Measurements from ENCODE around the gene PPP6C.

PPP6C gene

DNA sequence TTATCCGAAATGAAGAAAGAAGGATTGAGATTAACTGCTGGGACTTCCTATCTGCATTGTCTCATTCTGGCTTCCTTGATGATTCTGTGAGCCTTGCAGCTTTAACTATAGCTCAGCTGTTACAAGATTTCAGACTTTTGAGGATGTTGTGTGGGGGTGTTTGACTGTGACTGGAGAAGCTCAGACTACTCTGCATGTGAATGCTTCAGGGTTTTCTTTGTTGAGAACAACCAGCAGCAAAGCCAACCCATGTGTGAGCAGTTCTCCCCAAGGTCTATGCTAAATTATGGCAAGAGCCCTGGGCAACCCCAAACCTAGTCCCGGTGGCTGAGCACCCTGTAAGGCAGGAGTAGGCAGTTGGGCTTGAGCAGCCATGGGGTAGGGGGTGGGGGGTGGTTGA is 37.9 kb downstream of the PPP6C start:
- Histone ChIP-seq H3K36me3 (ENCODE audit: insufficient read depth, low read length) (peaks cover 59% of the 10 kb centered on the region), H3K9me2 (ENCODE audit: low read depth, low read length) (no peaks in the 10 kb centered on the region), H3F3A (ENCODE audit: insufficient read depth, low read length) (no peaks in the 10 kb centered on the region), H3K27ac (ENCODE audit: low read depth, low read length, poor library complexity, severe bottlenecking) (no peak overlapping the region), H3K27me3 (ENCODE audit: insufficient read depth, low read length) (no peaks in the 10 kb centered on the region), H3K9ac (ENCODE audit: low read length) (no peak overlapping the region), H3K4me1 (ENCODE audit: insufficient read depth, low read length, severe bottlenecking) (peaks cover 4% of the 10 kb centered on the region), H3K4me3 (ENCODE audit: low read depth, low read length, poor library complexity, severe bottlenecking) (no peak overlapping the region), H3K4me2 (ENCODE audit: low read length) (no peak overlapping the region), H3K79me2 (ENCODE audit: insufficient read depth, low read length) (no peaks in the 10 kb centered on the region), H4K20me1 (ENCODE audit: insufficient read depth, low read length) (no peaks in the 10 kb centered on the region), H2AFZ (ENCODE audit: low read length) (no peak overlapping the region), H3K9me3 (ENCODE audit: low read length) (no peaks in the 10 kb centered on the region)
- TF ChIP-seq EZH2 (IDR thresholded peaks at IDR 0.05; ENCODE audit: borderline replicate concordance, low read length), result no peak
- TF ChIP-seq, protein P1, sequence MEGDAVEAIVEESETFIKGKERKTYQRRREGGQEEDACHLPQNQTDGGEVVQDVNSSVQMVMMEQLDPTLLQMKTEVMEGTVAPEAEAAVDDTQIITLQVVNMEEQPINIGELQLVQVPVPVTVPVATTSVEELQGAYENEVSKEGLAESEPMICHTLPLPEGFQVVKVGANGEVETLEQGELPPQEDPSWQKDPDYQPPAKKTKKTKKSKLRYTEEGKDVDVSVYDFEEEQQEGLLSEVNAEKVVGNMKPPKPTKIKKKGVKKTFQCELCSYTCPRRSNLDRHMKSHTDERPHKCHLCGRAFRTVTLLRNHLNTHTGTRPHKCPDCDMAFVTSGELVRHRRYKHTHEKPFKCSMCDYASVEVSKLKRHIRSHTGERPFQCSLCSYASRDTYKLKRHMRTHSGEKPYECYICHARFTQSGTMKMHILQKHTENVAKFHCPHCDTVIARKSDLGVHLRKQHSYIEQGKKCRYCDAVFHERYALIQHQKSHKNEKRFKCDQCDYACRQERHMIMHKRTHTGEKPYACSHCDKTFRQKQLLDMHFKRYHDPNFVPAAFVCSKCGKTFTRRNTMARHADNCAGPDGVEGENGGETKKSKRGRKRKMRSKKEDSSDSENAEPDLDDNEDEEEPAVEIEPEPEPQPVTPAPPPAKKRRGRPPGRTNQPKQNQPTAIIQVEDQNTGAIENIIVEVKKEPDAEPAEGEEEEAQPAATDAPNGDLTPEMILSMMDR (IDR thresholded peaks at IDR 0.05; ENCODE audit: low read length), result no peak

DNA sequence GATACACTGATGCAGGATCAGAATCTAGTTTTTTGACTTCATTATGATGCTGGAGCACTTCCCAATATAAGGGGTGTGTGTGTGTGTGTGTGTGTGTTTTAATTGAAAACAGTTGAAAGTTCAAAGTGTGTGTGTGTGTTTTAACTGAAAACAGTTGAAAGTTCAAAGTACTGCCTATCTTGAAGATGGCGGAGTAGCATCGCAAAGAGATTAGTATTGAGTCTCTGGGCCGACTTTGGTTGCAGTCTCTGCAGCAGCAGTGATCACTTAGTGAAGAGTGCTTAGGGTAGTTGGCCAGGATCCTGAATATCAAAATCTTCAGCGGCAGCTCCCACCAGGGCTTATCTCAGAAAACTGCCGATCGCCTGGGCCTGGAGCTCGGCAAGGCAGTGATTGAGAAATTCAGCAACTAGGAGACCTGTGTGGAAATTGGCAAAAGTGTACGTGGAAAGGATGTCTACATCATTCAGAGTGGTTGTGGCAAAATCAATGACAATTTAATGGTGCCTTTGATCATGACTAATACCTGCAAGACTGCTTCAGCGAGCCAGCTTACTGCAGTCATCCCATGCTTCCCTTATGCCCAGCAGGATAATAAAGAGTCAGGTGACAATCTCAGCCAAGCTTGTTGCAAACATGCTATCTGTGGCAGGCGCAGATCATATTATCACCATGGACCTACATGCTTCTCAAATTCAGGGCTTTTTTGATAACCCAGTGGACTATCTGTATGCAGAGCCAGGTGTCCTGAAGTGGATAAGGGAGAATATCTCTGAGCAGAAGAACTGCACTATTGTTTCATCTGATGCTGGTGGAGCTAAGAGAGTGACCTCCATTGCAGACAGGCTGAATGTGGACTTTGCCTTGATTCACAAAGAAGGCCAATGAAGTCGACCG is 39.0 kb downstream of the PPP6C start:
- H2AFZ ChIP-seq (ENCODE audit: low read length), result no peak overlapping the region
- no peak overlapping the region for H3K4me3 ChIP-seq (ENCODE audit: low read depth, low read length, poor library complexity, severe bottlenecking)
- peaks cover 59% of the 10 kb centered on the region for H3K36me3 ChIP-seq (ENCODE audit: insufficient read depth, low read length)
- H3K9ac ChIP-seq (ENCODE audit: low read length), result no peak overlapping the region
- no peaks in the 10 kb centered on the region for H3K9me2 ChIP-seq (ENCODE audit: low read depth, low read length)
- H3K27me3 ChIP-seq (ENCODE audit: insufficient read depth, low read length), result no peaks in the 10 kb centered on the region
- peaks cover 15% of the 10 kb centered on the region for H3K4me1 ChIP-seq (ENCODE audit: insufficient read depth, low read length, severe bottlenecking)
- TF ChIP-seq EZH2 (IDR thresholded peaks at IDR 0.05; ENCODE audit: borderline replicate concordance, low read length), result no peak
- TF ChIP-seq, protein P1 (IDR thresholded peaks at IDR 0.05; ENCODE audit: low read length), result no peak
- H3K4me2 ChIP-seq (ENCODE audit: low read length), result no peak overlapping the region
- no peak overlapping the region for H3K27ac ChIP-seq (ENCODE audit: low read depth, low read length, poor library complexity, severe bottlenecking)
- H3K79me2 ChIP-seq (ENCODE audit: insufficient read depth, low read length), result no peaks in the 10 kb centered on the region
- H3F3A ChIP-seq (ENCODE audit: insufficient read depth, low read length), result no peaks in the 10 kb centered on the region
- H3K9me3 ChIP-seq (ENCODE audit: low read length), result no peaks in the 10 kb centered on the region
- H4K20me1 ChIP-seq (ENCODE audit: insufficient read depth, low read length), result no peaks in the 10 kb centered on the region

DNA sequence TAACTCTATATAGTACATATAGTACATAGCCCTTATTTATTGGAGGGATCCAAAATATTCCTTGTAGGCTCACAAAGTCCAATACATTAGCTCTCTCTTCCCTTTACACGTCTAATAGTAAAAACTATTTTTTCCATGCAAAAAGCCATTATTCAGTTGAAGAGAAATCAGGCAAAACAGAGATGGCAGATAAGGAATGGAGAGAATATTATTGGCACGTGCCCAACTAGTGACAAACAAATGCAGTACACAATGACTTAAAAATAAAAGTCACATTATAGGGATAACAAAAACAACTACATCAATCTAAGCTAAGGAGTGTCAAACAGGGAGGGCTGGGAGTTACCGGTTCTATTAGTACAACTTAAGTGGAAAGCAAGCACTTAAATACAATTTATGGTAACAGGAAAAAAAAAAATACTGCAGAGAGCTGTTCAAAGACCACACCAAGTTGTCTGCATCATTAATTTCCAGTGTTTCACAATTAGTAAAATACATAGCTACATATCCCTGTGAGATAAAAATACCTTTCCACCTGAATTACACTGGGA is 42.1 kb downstream of the PPP6C start:
- H3K27me3 ChIP-seq (ENCODE audit: insufficient read depth, low read length), result no peaks in the 10 kb centered on the region
- H3K9ac ChIP-seq (ENCODE audit: low read length), result no peak overlapping the region
- no peak overlapping the region for H3K27ac ChIP-seq (ENCODE audit: low read depth, low read length, poor library complexity, severe bottlenecking)
- H3K9me3 ChIP-seq (ENCODE audit: low read length), result no peaks in the 10 kb centered on the region
- no peaks in the 10 kb centered on the region for H4K20me1 ChIP-seq (ENCODE audit: insufficient read depth, low read length)
- peaks cover 24% of the 10 kb centered on the region for H3K4me1 ChIP-seq (ENCODE audit: insufficient read depth, low read length, severe bottlenecking)
- no peak overlapping the region for H3K4me2 ChIP-seq (ENCODE audit: low read length)
- peaks cover 30% of the 10 kb centered on the region for H3K36me3 ChIP-seq (ENCODE audit: insufficient read depth, low read length)
- H3K4me3 ChIP-seq (ENCODE audit: low read depth, low read length, poor library complexity, severe bottlenecking), result no peak overlapping the region
- no peaks in the 10 kb centered on the region for H3F3A ChIP-seq (ENCODE audit: insufficient read depth, low read length)
- H3K79me2 ChIP-seq (ENCODE audit: insufficient read depth, low read length), result no peaks in the 10 kb centered on the region; the same call in 1 of the 2 replicates
- TF ChIP-seq, protein P1 (IDR thresholded peaks at IDR 0.05; ENCODE audit: low read length), result no peak
- no peak for TF ChIP-seq EZH2 (IDR thresholded peaks at IDR 0.05; ENCODE audit: borderline replicate concordance, low read length)
- H2AFZ ChIP-seq (ENCODE audit: low read length), result no peak overlapping the region
- no peaks in the 10 kb centered on the region for H3K9me2 ChIP-seq (ENCODE audit: low read depth, low read length)
